ENCODE results near the gene ING3. TPM values are rescaled to one million over a fixed set of nuclear protein-coding genes. Genes with fewer than 3 reads are reported as not detected.

Gene ING3
- total and polyA plus RNA-seq, 8 donors, result 6.2 to 10.8 (median 7.6) TPM

GRCh38 chr7:120949393-120949911 is 1.1 kb upstream of the ING3 start:
- no peak for FAIRE-seq
- Histone ChIP-seq H3K27me3 (no peaks in the 10 kb centered on the region), H3K36me3 (peaks cover 0 to 7% (median 0%) of the 10 kb centered on the region in 3 donors), H3K4me3 (peak overlapping the region in 3 of 4 donors; percentile 22 to 62 (median 54)), H3K9me3 (no peaks in the 10 kb centered on the region), H3K4me1 (peaks cover 8 to 18% (median 18%) of the 10 kb centered on the region in 3 donors), H3K27ac (no peak overlapping the region)
- DNase-seq, result no peak
- WGBS, 2 donors, result 37 to 44% methylated on average over 8 of the region's 8 CpGs
- ATAC-seq, result no peak
- intact Hi-C loops (cut with DNase I), result loop anchor here in 1 of 3 donors (10.0 kb wide), 1 partner anchor 155 kb away; no protein-coding TSS in a partner anchor
- TF ChIP-seq CTCF (IDR thresholded peaks at IDR 0.05), result no peak

- 1% methylated on average over 10 of the region's 10 CpGs for WGBS, 2 donors
- H3K4me1 ChIP-seq, result peaks cover 8 to 18% (median 18%) of the 10 kb centered on the region in 3 donors
- no peak for TF ChIP-seq CTCF (IDR thresholded peaks at IDR 0.05)
- intact Hi-C loops (cut with DNase I), result loop anchor here in 1 of 3 donors (10.0 kb wide), 1 partner anchor 155 kb away; no protein-coding TSS in a partner anchor
- H3K36me3 ChIP-seq, result peaks cover 0 to 11% (median under 1%) of the 10 kb centered on the region in 3 donors
- FAIRE-seq, result no peak
- H3K27me3 ChIP-seq, result no peaks in the 10 kb centered on the region
- no peaks in the 10 kb centered on the region for H3K9me3 ChIP-seq
- DNase-seq, result no peak
- no peak for ATAC-seq
- H3K4me3 ChIP-seq, result peak overlapping the region; percentile 22 to 62 (median 44)
- peak overlapping the region in 3 of 4 donors; percentile 91 to 94 (median 93) for H3K27ac ChIP-seq
Measured at GRCh38 chr7:120949998-120950538, 509 bp upstream of the ING3 start.

GRCh38 chr7:120951309-120951699 is 727 bp downstream of the ING3 start:
- FAIRE-seq (no peak), DNase-seq (no peak), ATAC-seq (no peak)
- 1 to 4% methylated on average over 8 of the region's 8 CpGs for WGBS, 2 donors
- intact Hi-C loops (cut with DNase I), result no loop called here
- H3K4me1 ChIP-seq, result peaks cover 8 to 18% (median 18%) of the 10 kb centered on the region in 3 donors
- no peaks in the 10 kb centered on the region for H3K27me3 ChIP-seq
- peak overlapping the region; percentile 33 to 62 (median 52) for H3K4me3 ChIP-seq
- no peaks in the 10 kb centered on the region for H3K9me3 ChIP-seq
- peak overlapping the region; percentile 91 to 95 (median 94) for H3K27ac ChIP-seq
- no peak for TF ChIP-seq CTCF (IDR thresholded peaks at IDR 0.05)
- H3K36me3 ChIP-seq, result peaks cover 0 to 24% (median 9%) of the 10 kb centered on the region in 3 donors

GRCh38 chr7:120951826-120952225 is 1.2 kb downstream of the ING3 start:
- no peaks in the 10 kb centered on the region for H3K27me3 ChIP-seq
- H3K36me3 ChIP-seq, result peaks cover 0 to 29% (median 9%) of the 10 kb centered on the region in 3 donors
- H3K4me1 ChIP-seq, result peaks cover 8 to 18% (median 18%) of the 10 kb centered on the region in 3 donors
- no peak for DNase-seq
- H3K4me3 ChIP-seq, result peak overlapping the region in 2 of 4 donors; percentile 54 to 62
- no peak overlapping the region for H3K27ac ChIP-seq
- FAIRE-seq, result no peak
- no peak for ATAC-seq
- no peaks in the 10 kb centered on the region for H3K9me3 ChIP-seq
- TF ChIP-seq CTCF (IDR thresholded peaks at IDR 0.05), result no peak
- WGBS, 2 donors, result 46 to 51% methylated on average over 2 of the region's 2 CpGs
- intact Hi-C loops (cut with DNase I), result no loop called here
